Activated CD8-positive, alpha-beta T cell treated with anti-CD3 and anti-CD28 coated beads, Interleukin-2, amount 10 ng/mL, durations not matched to agents 7 days and 5 days (primary cell): Measurements from ENCODE around the gene SLC24A4. TPM values are rescaled to one million over a fixed set of nuclear protein-coding genes. Genes with fewer than 3 reads are reported as not detected.
A peak's percentile ranks its signal among the peaks of the same experiment; 100 is the strongest.

ENCODE experiments used
- ATAC-seq: fragments of 150-1000 bp; cut with Tn5 transposase; one replicate; pipeline ENCODE4 v1.10.0; 2021; ENCODE audit warnings: moderate library complexity
- CTCF ChIA-PET: fragments of 350-600 bp; sonication (Branson Sonifier 250); formaldehyde crosslinking; loops from one replicate; lab custom pipeline; 2021; ENCODE audit warnings: antibody characterized with exemption; lab: Charles Lee
- POLR2A ChIA-PET: fragments of 350-600 bp; sonication (Branson Sonifier 250); formaldehyde crosslinking; loops from one replicate; lab custom pipeline; 2021; ENCODE audit warnings: antibody characterized with exemption; lab: Charles Lee
- DNase-seq: peaks from one replicate; pipeline ENCODE4 v3.0.0-alpha.2; 2020
- H3K27ac Mint-ChIP-seq: one replicate; pipeline ENCODE4 v1.8.0; 2021; ENCODE audit warnings: mild to moderate bottlenecking, mixed read lengths
- H3K27me3 Mint-ChIP-seq: one replicate; pipeline ENCODE4 v1.8.0; 2021; ENCODE audit warnings: low read depth, mixed read lengths
- H3K36me3 Mint-ChIP-seq: one replicate; pipeline ENCODE4 v1.8.0; 2021; ENCODE audit warnings: low read depth, mixed read lengths
- H3K4me1 Mint-ChIP-seq: one replicate; pipeline ENCODE4 v1.8.0; 2021; ENCODE audit warnings: low read depth, mixed read lengths
- H3K4me3 Mint-ChIP-seq: one replicate; pipeline ENCODE4 v1.8.0; 2021; ENCODE audit warnings: mild to moderate bottlenecking, mixed read lengths
- H3K9me3 Mint-ChIP-seq: one replicate; pipeline ENCODE4 v1.8.0; 2022; ENCODE audit warnings: mixed read lengths; ENCODE audit not compliant: insufficient read depth
- total RNA-seq, 2 experiments: library from RNA; stranded (reverse); gene quantifications; one replicate each; pipeline ENCODE4 v1.2.3, GENCODE V29; 2021

The SLC24A4 gene
- total RNA-seq, 2 experiments from 2014 or later: 0.05 TPM; not detected in 1

GRCh38 chr14:92351750-92352149 is 28.8 kb downstream of the SLC24A4 start:
- H3K4me3 Mint-ChIP-seq: no peak overlapping the region
- H3K9me3 Mint-ChIP-seq: no peaks in the 10 kb centered on the region
- peaks cover 17% of the 10 kb centered on the region for H3K27me3 Mint-ChIP-seq
- ATAC-seq: no peak
- POLR2A ChIA-PET: interaction anchor here (0.6 kb wide), 1 partner anchor 134 kb away, joined by 3 read pairs; no protein-coding TSS in a partner anchor
- H3K4me1 Mint-ChIP-seq: no peaks in the 10 kb centered on the region
- no peaks in the 10 kb centered on the region for H3K36me3 Mint-ChIP-seq
- no peak for DNase-seq
- no peak overlapping the region for H3K27ac Mint-ChIP-seq
- CTCF ChIA-PET: interaction anchor here (0.7 to 1.6 kb wide), 24 partner anchors 9 to 354 kb away, joined by 3 to 10 read pairs (median 3); partner anchors contain the start of genes ATXN3, CPSF2 and NDUFB1

- Mint-ChIP-seq H3K36me3 (no peaks in the 10 kb centered on the region), H3K4me1 (no peaks in the 10 kb centered on the region), H3K27me3 (peaks cover 17% of the 10 kb centered on the region), H3K4me3 (no peak overlapping the region), H3K9me3 (no peaks in the 10 kb centered on the region), H3K27ac (no peak overlapping the region)
- ChIA-PET POLR2A (interaction anchor here (0.6 kb wide), 1 partner anchor 134 kb away, joined by 3 read pairs; no protein-coding TSS in a partner anchor), CTCF (interaction anchor here (0.6 to 1.6 kb wide), 24 partner anchors 9 to 355 kb away, joined by 3 to 10 read pairs (median 3); partner anchors contain the start of genes ATXN3, CPSF2 and NDUFB1)
- DNase-seq (peak; percentile 74), ATAC-seq (peak; percentile 55)
Observed at GRCh38 chr14:92352158-92352985, 29.4 kb downstream of the SLC24A4 start.

GRCh38 chr14:92353447-92353846 is 30.5 kb downstream of the SLC24A4 start:
- H3K27ac Mint-ChIP-seq: no peak overlapping the region
- H3K36me3 Mint-ChIP-seq: no peaks in the 10 kb centered on the region
- ChIA-PET CTCF (interaction anchor here (1.5 kb wide), 1 partner anchor 12 kb away, joined by 3 read pairs; no protein-coding TSS in a partner anchor), POLR2A (no interaction called here)
- no peak overlapping the region for H3K4me3 Mint-ChIP-seq
- DNase-seq: no peak
- H3K27me3 Mint-ChIP-seq: peaks cover 17% of the 10 kb centered on the region
- H3K4me1 Mint-ChIP-seq: no peaks in the 10 kb centered on the region
- no peaks in the 10 kb centered on the region for H3K9me3 Mint-ChIP-seq
- no peak for ATAC-seq

- H3K27ac Mint-ChIP-seq: no peak overlapping the region
Observed at GRCh38 chr14:92356677-92357076, 33.7 kb downstream of the SLC24A4 start.

GRCh38 chr14:92360651-92361370 is 37.8 kb downstream of the SLC24A4 start:
- no peak overlapping the region for H3K27ac Mint-ChIP-seq
- ChIA-PET POLR2A (no interaction called here), CTCF (no interaction called here)
- no peaks in the 10 kb centered on the region for H3K9me3 Mint-ChIP-seq
- DNase-seq (no peak), ATAC-seq (no peak)
- peaks cover 10% of the 10 kb centered on the region for H3K27me3 Mint-ChIP-seq
- no peaks in the 10 kb centered on the region for H3K36me3 Mint-ChIP-seq
- H3K4me1 Mint-ChIP-seq: no peaks in the 10 kb centered on the region
- H3K4me3 Mint-ChIP-seq: no peak overlapping the region

More at GRCh38 chr14:92356677-92357076, 33.7 kb downstream of the SLC24A4 start:
- CTCF ChIA-PET: interaction anchor here (1.5 kb wide), 1 partner anchor 15 kb away, joined by 4 read pairs; no protein-coding TSS in a partner anchor
- Mint-ChIP-seq H3K4me1 (no peaks in the 10 kb centered on the region), H3K36me3 (no peaks in the 10 kb centered on the region), H3K4me3 (no peak overlapping the region), H3K9me3 (no peaks in the 10 kb centered on the region), H3K27me3 (peaks cover 10% of the 10 kb centered on the region)
- DNase-seq (no peak), ATAC-seq (no peak)
- POLR2A ChIA-PET: no interaction called here

- H3K36me3 Mint-ChIP-seq: no peaks in the 10 kb centered on the region
- DNase-seq: no peak
- H3K27me3 Mint-ChIP-seq: peaks cover 13% of the 10 kb centered on the region
- ChIA-PET CTCF (no interaction called here), POLR2A (no interaction called here)
- no peak overlapping the region for H3K27ac Mint-ChIP-seq
- no peak for ATAC-seq
- H3K4me1 Mint-ChIP-seq: no peaks in the 10 kb centered on the region
- H3K9me3 Mint-ChIP-seq: no peaks in the 10 kb centered on the region
- no peak overlapping the region for H3K4me3 Mint-ChIP-seq
Observed at GRCh38 chr14:92362781-92363235, 39.8 kb downstream of the SLC24A4 start.

- ATAC-seq (no peak), DNase-seq (no peak)
- no peaks in the 10 kb centered on the region for H3K36me3 Mint-ChIP-seq
- no peaks in the 10 kb centered on the region for H3K4me1 Mint-ChIP-seq
- no peak overlapping the region for H3K27ac Mint-ChIP-seq
- H3K4me3 Mint-ChIP-seq: no peak overlapping the region
- H3K27me3 Mint-ChIP-seq: peaks cover 19% of the 10 kb centered on the region
- POLR2A ChIA-PET: no interaction called here
- no peaks in the 10 kb centered on the region for H3K9me3 Mint-ChIP-seq
- CTCF ChIA-PET: no interaction called here
Observed at GRCh38 chr14:92366237-92366636, 43.3 kb downstream of the SLC24A4 start.

GRCh38 chr14:92368001-92368400 is 45.0 kb downstream of the SLC24A4 start:
- Mint-ChIP-seq H3K9me3 (no peaks in the 10 kb centered on the region), H3K4me3 (no peak overlapping the region), H3K4me1 (no peaks in the 10 kb centered on the region), H3K36me3 (no peaks in the 10 kb centered on the region), H3K27ac (no peak overlapping the region), H3K27me3 (peaks cover 12% of the 10 kb centered on the region)
- CTCF ChIA-PET: no interaction called here
- POLR2A ChIA-PET: no interaction called here
- DNase-seq (no peak), ATAC-seq (no peak)

- no peak overlapping the region for H3K27ac Mint-ChIP-seq
- H3K4me1 Mint-ChIP-seq: no peaks in the 10 kb centered on the region
- H3K9me3 Mint-ChIP-seq: no peaks in the 10 kb centered on the region
- no peak overlapping the region for H3K4me3 Mint-ChIP-seq
- H3K27me3 Mint-ChIP-seq: peaks cover 12% of the 10 kb centered on the region
- POLR2A ChIA-PET: no interaction called here
- CTCF ChIA-PET: no interaction called here
- DNase-seq (no peak), ATAC-seq (no peak)
- H3K36me3 Mint-ChIP-seq: no peaks in the 10 kb centered on the region
Observed at GRCh38 chr14:92369097-92369496, 46.1 kb downstream of the SLC24A4 start.

- Mint-ChIP-seq H3K36me3 (no peaks in the 10 kb centered on the region), H3K27ac (no peak overlapping the region), H3K4me1 (no peaks in the 10 kb centered on the region), H3K27me3 (peaks cover 10% of the 10 kb centered on the region), H3K9me3 (no peaks in the 10 kb centered on the region), H3K4me3 (no peak overlapping the region)
- ATAC-seq (no peak), DNase-seq (no peak)
- CTCF ChIA-PET: no interaction called here
- POLR2A ChIA-PET: no interaction called here
Observed at GRCh38 chr14:92372230-92372629, 49.3 kb downstream of the SLC24A4 start.

- no peaks in the 10 kb centered on the region for H3K4me1 Mint-ChIP-seq
- POLR2A ChIA-PET: no interaction called here
- H3K9me3 Mint-ChIP-seq: no peaks in the 10 kb centered on the region
- no peak overlapping the region for H3K27ac Mint-ChIP-seq
- H3K4me3 Mint-ChIP-seq: no peak overlapping the region
- CTCF ChIA-PET: no interaction called here
- peaks cover 6% of the 10 kb centered on the region for H3K27me3 Mint-ChIP-seq
- ATAC-seq (no peak), DNase-seq (no peak)
- H3K36me3 Mint-ChIP-seq: no peaks in the 10 kb centered on the region
Observed at GRCh38 chr14:92373336-92373735, 50.4 kb downstream of the SLC24A4 start.

- Mint-ChIP-seq H3K9me3 (no peaks in the 10 kb centered on the region), H3K36me3 (no peaks in the 10 kb centered on the region), H3K27ac (no peak overlapping the region), H3K4me3 (no peak overlapping the region), H3K4me1 (no peaks in the 10 kb centered on the region), H3K27me3 (no peaks in the 10 kb centered on the region)
- POLR2A ChIA-PET: no interaction called here
- DNase-seq: no peak
- no peak for ATAC-seq
- CTCF ChIA-PET: no interaction called here
Observed at GRCh38 chr14:92380131-92380530, 57.2 kb downstream of the SLC24A4 start.
